DMS153 (cell line): ENCODE data around the gene NCLN.
A peak's percentile ranks its signal among the peaks of the same experiment; 100 is the strongest.
"Not testable (repeated sequence)": the region's sequence is repeated elsewhere in the genome, so short reads cannot be mapped to it uniquely, and the experiment has no call there.

Experiments used
- DNase-seq: peaks from one replicate; lab custom pipeline; 2025; lab: John Stamatoyannopoulos, UW

Gene NCLN

DNA sequence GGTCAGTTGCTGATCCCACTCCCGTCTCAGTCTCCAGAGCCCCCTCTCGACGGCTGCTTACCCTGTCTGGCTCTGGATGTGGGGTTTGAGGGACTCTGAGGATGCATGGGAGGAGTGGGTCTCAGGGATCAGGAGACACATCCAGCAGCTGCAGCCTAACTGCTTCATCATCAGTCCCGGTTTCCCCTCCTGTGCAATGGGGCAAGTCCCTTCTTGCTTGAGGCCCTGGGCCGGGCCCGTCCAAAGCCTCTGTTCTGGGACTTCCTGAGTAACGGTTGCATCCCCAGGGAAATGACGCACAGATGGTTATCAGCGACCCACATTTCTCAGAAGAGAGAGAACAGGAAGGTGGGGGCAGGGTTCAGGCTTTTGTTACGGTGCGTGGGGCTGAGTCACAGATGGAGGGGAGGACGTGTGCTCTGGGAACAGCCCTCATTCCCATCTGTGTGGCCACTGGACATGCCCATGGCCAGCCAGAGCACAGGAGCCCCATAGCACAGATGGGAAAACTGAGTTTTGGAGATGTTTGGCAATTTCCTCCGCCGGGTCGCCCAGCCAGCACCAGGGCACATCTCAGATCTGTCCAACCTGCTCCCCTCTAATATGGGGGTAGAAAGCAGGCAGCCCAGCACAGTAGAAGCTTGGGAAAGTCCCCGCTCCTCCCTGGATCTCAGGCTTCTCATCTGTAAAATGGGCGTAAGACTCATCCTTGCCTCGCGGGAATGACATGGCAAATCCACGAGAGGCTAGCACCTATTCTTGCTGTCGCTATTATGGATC is 30.6 kb upstream of the NCLN start:
- peak; percentile 20 for DNase-seq

DNA sequence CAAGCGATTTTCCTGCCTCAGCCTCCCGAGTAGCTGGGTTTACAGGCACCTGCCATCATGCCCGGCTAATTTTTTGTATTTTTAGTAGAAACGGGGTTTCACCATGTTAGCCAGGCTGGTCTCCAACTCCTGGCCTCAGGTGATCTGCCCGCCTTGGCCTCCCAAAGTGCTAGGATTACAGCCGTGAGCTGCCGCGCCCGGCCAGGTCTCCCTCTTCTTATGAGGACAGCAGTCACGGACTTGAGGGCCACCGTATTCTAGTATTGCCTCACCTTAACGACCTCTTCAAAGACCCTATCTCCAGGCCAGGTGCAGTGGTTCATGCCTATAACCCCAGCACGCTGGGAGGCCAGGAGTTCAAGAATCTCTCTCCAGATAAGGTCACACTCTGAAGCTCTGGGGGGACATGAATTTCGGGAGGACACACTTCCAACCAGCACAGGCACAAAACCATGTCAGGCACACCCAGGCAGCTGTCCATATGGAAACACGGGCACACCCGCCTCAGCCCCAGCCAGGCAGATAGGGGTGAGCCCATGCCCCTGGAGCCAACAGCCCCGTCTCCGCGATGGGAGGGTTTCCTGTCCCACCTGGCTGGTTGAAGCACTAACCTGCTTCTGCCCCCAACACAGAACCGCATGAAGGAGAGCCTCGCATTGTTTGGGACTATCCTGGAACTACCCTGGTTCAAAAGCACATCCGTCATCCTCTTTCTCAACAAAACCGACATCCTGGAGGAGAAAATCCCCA is 28.5 kb upstream of the NCLN start:
- DNase-seq: no peak

DNA sequence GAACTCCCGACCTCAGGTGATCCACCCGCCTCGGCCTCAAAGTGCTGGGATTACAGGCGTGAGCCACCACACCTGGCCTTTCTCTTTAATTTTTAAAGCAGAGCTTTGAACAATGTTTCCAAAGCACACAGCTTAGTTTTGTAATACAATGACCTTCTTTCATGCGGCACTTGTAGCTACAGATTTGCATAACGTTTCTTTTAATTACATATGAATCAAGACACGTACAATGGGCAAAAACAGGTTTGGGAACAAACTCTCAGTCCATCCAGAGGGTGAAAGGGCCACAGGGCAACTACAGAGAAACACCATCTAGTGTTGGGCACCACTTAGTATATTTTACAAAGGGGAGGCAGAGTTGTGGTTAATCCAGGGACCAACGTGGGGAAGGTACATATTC is 26.2 kb upstream of the NCLN start:
- DNase-seq: no peak

DNA sequence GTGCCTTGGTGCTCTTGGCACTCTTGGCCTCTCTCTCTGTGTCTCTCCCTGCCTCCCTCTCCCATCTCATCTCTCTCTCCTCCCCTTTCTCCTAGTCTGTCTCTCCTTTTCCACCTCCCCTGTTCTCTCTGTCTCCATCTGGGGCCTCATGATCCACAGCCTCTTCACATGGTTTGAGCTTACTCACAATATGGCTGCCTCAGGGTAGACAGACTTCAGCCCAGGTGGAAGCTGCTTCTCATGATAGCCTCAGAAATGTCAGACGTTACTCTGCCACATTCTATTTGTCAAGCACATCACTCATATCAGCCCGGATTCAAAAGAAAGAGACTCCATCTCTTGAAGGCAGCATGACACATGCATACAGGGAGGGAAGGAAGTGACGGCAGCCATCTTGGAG is 25.5 kb upstream of the NCLN start:
- no peak for DNase-seq

DNA sequence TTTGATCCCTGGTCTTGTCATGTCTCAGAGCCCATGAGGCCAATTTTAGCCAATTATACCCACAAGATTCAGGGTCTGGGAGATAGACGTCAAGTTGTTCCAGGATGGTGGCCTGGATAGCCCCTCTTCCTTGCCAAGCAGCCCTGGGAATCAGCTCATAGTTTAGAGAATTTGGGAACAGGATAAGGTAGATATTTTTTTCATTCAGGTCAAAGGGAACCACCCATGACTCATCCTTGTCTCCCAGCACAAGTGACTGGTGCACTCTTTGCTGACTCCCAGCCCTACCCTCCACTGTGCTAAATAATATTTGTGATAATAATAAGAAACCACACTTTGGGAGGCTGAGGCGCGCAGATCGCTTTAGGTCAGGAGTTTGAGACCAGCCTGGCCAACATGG is 24.3 kb upstream of the NCLN start:
- DNase-seq: no peak

DNA sequence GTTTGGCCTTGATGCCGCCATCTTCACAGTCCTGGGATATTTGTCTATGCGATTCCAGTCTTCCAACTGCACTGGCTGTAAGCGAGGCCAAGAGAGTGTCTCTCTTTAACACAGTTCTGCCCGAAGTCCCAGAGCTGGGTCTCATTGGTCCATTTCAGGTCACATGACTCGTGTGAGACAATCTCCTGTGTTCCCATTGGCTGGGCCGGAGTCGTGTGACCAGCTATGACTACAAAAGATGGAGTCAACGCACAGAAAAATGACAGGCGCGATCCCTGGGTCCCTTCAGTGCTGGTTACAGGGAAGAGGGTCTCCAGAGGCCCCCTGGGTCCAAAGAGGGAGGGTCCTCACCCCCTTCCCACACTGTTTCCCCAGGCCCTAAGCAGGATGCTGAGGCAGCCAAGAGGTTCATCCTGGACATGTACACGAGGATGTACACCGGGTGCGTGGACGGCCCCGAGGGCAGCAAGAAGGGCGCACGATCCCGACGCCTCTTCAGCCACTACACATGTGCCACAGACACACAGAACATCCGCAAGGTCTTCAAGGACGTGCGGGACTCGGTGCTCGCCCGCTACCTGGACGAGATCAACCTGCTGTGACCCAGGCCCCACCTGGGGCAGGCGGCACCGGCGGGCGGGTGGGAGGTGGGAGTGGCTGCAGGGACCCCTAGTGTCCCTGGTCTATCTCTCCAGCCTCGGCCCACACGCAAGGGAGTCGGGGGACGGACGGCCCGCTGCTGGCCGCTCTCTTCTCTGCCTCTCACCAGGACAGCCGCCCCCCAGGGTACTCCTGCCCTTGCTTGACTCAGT is 23.1 kb upstream of the NCLN start:
- DNase-seq: no peak

DNA sequence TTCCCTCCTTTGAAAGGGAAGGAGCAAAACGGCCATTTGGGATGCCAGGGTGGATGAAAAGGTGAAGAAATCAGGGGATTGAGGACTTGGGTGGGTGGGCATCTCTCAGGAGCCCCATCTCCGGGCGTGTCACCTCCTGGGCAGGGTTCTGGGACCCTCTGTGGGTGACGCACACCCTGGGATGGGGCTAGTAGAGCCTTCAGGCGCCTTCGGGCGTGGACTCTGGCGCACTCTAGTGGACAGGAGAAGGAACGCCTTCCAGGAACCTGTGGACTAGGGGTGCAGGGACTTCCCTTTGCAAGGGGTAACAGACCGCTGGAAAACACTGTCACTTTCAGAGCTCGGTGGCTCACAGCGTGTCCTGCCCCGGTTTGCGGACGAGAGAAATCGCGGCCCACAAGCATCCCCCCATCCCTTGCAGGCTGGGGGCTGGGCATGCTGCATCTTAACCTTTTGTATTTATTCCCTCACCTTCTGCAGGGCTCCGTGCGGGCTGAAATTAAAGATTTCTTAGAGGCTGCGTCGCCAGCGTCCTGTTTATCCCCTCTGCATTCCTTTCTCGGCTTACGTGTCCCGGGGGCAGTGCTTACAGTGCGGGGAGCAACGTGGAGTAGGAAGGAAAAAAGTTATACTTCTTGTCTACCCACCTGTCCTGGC is 22.4 kb upstream of the NCLN start:
- DNase-seq: peak; percentile 19

DNA sequence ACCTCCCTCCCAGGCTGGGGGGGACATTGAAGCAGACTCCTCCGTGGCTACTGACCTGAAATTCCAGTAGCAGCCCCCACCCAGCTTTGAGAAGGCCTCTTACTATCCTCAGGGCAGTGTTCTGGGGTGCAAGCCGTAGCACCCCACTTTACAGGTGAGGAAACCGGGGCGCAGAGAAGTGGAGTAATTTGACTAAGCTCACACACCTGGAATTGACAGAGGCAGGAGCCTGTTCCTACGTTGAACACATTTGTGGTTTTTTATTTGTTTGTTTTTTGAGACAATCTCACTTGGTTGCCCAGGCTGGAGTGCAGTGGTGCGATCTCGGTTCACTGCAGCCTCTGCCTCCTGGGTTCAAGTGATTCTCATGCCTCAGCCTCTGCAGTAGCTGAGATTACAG is 21.8 kb upstream of the NCLN start:
- no peak for DNase-seq

DNA sequence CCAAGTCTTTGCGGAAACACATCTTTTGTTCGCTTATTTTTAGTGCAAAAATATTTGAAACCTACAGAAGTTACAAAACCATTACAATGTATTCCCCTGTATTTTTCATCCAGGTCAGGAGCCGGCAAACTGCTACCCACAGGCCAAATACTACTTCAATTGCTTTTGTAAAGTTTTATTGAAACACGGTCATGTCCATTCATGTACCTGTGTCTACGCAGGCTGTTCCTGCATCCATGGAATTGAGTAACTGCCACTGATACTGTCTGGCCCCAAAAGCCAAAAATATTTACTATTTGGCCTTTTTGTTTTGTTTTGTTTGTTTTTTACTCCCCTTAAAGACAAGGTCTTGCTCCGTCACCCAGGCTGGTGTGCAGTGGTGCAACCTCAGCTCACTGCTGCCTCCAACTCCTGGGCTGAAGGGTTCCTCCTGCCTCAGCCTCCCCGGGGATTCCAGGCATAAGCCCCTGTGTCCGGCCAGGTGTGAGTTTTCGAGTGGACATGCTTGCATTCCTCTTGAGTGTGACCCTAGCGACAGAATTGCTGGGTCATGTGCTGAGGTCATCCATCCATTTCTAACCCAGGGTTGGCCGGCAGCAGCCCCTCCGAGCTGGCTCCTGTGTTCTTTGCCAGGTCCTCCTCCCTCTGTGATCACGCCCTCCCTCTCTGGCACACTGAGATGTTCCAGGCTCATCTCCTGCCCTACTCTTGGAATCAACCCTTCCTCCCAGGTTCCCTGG is 18.0 kb upstream of the NCLN start:
- no peak for DNase-seq

DNA sequence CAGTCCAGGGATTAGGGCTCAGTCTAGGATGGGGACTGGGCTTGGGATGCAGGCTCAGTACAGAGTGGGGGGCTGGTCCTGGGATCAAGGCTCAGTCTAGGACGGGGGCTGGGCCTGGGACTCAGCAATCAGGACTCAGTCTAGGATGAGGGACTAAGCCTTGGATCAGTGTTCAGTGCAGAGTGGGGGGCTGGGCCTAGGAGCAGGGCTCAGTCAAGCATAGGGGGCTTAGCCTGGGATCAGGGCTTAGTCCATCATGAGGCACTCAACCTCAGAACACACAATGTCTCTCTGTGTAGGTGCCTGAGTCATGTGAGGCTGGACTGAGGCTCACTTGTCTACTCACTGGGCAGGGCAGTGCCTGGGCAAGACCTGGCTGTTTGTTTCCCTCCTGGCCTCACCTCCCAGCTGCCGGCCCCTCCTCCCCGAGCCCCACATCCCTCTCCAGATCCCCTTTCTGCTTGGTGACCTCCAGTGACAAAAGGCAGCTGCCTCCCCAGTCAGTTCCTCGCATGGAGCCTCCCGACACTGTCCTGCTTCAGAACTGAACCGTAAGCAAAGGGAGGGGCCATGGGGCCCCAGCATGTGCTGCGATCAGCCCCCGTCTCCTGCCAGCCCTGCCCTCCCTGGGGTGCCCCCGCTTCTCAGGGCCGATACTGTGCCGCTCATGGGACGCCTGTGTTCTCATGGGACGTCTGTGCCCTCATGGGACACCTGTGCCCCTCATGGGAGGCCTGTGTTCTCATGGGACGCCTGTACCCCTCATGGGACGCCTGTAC is 13.6 kb upstream of the NCLN start:
- DNase-seq: no peak

DNA sequence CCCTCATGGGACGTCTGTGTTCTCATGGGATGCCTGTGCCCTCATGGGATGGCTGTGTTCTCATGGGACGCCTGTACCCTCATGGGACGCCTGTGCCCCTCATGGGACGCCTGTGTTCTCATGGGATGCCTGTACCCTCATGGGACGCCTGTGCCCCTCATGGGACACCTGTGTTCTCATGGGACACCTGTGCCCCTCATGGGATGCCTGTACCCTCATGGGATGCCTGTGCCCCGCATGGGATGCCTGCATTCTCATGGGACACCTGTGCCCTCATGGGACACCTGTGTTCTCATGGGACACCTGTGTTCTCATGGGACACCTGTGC is 13.1 kb upstream of the NCLN start:
- not testable (repeated sequence) for DNase-seq

DNA sequence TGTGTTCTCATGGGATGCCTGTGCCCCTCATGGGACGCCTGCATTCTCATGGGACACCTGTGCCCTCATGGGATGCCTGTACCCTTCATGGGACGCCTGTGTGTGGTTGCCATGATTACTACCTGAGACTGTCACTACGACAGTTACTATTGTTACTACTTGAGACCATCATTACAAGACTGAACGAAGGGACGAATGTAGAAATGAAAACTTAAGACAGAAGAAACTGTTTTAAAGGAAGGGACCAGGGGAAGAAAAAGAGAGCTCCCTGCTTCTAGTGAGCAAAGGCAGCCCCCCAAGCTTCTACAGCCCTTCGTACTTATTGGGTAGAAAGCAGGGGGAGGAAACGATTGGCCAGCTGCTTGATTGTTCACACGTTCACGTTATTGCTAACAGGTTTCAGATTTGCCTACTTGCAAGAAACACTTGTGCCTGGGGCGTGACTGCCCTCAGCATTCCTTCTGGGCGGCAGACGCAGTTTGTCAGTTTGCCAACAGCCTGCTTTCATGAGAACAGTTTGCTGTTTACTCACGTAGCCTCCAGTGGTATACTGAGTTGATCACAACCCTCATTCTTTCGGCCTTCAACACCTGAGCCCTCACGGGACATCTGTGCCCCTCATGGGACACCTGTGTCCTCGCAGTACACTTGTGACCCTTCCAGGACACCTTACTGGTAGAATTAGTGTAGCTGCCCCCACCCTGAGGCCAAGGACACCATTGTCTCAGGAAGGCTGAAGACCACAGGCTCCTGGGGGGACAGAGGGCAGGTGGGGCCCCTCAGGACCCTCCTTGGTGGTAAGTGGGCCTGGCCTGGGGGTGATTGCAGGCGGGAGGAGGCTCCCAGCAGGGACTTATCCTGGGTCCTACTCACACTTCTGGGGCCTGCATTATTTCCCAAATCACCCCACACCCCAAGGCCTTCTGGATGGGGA is 9.7 kb upstream of the NCLN start:
- DNase-seq: no peak

DNA sequence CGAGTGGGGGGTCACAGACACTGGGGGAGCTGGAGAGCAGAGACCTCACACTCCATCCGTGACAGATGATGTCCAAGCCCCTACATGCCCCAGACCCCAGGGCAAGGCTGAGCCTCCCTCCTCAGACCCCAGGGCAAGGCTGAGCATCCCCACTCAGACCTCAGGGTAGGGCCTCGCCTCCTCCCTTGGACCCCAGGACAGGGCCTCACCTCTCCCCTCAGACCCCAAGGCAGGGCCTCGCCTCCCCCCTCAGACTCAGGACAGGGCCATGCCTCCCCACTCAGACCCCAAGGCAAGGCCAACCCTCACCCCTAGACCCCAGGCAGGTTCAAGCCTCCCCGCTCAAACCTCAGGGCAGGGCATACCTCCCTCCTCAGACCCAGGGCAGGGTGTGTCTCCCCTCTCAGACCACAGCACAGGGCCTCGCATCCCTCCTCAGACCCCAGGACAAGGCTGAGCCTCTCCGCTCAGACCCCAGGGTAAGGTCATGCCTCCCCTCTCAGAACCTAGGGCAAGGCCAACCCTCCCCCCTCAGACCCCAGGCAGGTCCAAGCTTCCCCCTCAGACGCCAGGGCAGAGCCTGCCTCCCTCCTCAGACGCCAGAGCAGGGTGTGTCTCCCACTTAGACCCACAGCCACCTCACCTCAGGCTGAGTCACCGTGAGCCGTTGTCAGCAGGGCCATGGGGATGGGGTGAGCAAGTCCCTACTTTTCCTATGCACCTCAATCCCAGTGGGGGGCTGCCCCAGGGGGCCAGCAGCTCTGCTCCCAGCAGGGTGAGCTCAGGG is 8.8 kb upstream of the NCLN start:
- no peak for DNase-seq

DNA sequence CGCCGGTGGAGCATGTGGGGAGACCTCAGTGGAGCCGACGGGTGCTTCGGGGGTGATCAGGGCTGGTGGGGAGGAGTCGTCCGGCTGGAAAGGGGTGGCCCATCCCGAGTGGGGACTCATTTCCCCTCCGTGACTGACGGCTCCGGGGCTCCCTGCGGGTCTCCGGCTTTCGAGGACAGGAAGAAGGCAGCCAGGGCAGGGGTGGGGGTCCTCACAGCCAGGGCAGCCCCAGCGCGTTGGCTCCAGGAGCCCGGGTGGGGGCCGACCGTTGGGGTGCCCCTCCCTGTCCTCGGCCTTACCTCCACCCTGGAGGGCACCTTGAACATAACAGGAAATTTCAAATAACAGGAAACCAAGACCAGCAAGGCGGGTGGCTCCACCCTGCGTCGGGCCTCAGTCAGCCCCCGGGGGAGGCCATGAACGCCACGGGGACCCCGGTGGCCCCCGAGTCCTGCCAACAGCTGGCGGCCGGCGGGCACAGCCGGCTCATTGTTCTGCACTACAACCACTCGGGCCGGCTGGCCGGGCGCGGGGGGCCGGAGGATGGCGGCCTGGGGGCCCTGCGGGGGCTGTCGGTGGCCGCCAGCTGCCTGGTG is 7.3 kb upstream of the NCLN start, which contains the start of gene S1PR4:
Gene S1PR4 (plus strand): TSS at position 393 of the 596 bp plus-strand sequence. CDS start 24 bp downstream, at position 417.
- no peak for DNase-seq

DNA sequence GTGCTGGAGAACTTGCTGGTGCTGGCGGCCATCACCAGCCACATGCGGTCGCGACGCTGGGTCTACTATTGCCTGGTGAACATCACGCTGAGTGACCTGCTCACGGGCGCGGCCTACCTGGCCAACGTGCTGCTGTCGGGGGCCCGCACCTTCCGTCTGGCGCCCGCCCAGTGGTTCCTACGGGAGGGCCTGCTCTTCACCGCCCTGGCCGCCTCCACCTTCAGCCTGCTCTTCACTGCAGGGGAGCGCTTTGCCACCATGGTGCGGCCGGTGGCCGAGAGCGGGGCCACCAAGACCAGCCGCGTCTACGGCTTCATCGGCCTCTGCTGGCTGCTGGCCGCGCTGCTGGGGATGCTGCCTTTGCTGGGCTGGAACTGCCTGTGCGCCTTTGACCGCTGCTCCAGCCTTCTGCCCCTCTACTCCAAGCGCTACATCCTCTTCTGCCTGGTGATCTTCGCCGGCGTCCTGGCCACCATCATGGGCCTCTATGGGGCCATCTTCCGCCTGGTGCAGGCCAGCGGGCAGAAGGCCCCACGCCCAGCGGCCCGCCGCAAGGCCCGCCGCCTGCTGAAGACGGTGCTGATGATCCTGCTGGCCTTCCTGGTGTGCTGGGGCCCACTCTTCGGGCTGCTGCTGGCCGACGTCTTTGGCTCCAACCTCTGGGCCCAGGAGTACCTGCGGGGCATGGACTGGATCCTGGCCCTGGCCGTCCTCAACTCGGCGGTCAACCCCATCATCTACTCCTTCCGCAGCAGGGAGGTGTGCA is 6.6 kb upstream of the NCLN start:
- no peak for DNase-seq

DNA sequence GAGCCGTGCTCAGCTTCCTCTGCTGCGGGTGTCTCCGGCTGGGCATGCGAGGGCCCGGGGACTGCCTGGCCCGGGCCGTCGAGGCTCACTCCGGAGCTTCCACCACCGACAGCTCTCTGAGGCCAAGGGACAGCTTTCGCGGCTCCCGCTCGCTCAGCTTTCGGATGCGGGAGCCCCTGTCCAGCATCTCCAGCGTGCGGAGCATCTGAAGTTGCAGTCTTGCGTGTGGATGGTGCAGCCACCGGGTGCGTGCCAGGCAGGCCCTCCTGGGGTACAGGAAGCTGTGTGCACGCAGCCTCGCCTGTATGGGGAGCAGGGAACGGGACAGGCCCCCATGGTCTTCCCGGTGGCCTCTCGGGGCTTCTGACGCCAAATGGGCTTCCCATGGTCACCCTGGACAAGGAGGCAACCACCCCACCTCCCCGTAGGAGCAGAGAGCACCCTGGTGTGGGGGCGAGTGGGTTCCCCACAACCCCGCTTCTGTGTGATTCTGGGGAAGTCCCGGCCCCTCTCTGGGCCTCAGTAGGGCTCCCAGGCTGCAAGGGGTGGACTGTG is 5.9 kb upstream of the NCLN start:
- DNase-seq: no peak
